Calu3 (cell line): ENCODE data around the gene GLS. TPM values are rescaled to one million over a fixed set of nuclear protein-coding genes. Genes with fewer than 3 reads are reported as not detected.

ENCODE experiments used
- BruUV-seq: library from RNA; stranded (reverse); fragments of 400-500 nt; replicated peaks from 2 replicates; lab custom pipeline; 2021; lab: Mats Ljungman, UMichigan
- CTCF ChIA-PET: fragments of 300-600 bp; sonication (Branson Sonifier 250); formaldehyde crosslinking; loops from one replicate; lab custom pipeline; 2022; ENCODE audit warnings: antibody characterized with exemption; lab: Charles Lee
- DNase-seq: peaks from one replicate; pipeline ENCODE4 v3.0.0; 2022
- H3K27ac Mint-ChIP-seq: one replicate; pipeline ENCODE4 v1.8.0; 2022; ENCODE audit warnings: mixed read lengths; ENCODE audit not compliant: unreplicated experiment
- H3K27me3 Mint-ChIP-seq: one replicate; pipeline ENCODE4 v1.8.0; 2022; ENCODE audit warnings: mixed read lengths; ENCODE audit not compliant: unreplicated experiment
- H3K36me3 Mint-ChIP-seq: one replicate; pipeline ENCODE4 v1.8.0; 2022; ENCODE audit warnings: mild to moderate bottlenecking, moderate library complexity, mixed read lengths; ENCODE audit not compliant: insufficient read depth, unreplicated experiment
- H3K4me1 Mint-ChIP-seq: one replicate; pipeline ENCODE4 v1.8.0; 2022; ENCODE audit warnings: mild to moderate bottlenecking, low read depth, mixed read lengths; ENCODE audit not compliant: unreplicated experiment
- H3K4me3 Mint-ChIP-seq: one replicate; pipeline ENCODE4 v1.8.0; 2022; ENCODE audit warnings: mild to moderate bottlenecking, low read depth, moderate library complexity, mixed read lengths; ENCODE audit not compliant: unreplicated experiment
- H3K9me3 Mint-ChIP-seq: one replicate; pipeline ENCODE4 v1.8.0; 2022; ENCODE audit warnings: low read depth, mixed read lengths; ENCODE audit not compliant: unreplicated experiment
- intact Hi-C: fragments of 100-400 bp; cut with micrococcal nuclease; formaldehyde crosslinking; loops from one replicate; pipeline ENCODE4 v1.10.0; 2022; ENCODE audit not compliant: unreplicated experiment
- total RNA-seq: library from RNA; stranded (reverse); gene quantifications from 2 replicates; pipeline ENCODE4 v1.2.3, GENCODE V29; 2022
- TF ChIP-seq, protein P1 (sequence below): fragments of 200-600 bp; IDR thresholded peaks from one replicate; pipeline ENCODE4 v1.8.0; 2022; ENCODE audit warnings: antibody characterized with exemption; ENCODE audit not compliant: unreplicated experiment

The GLS gene
- total RNA-seq, 1 experiment from 2014 or later, result 115 TPM

DNA sequence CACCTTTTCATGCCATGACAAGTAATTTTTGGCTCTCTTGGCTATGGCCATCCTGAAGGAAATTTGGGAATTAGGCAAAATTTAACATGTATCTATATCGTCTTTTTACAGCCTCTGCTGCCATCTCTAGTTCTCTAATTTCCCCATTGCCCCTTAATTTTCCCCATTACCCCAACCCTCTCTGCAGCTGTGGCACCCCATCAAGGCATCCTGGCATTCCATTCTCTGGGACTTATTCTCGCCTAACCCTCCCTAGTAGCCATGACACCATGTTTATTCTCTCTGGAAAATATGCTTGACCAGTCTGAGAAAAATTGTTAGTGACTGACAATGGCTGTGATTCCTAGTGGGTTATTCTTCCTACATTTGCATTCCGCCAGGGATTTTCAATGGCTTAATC is 43.9 kb upstream of the GLS start:
- CTCF ChIA-PET, result interaction anchor here (0.6 kb wide), 1 partner anchor 271 kb away, joined by 9 read pairs; no protein-coding TSS in a partner anchor
- Mint-ChIP-seq H3K36me3 (no peaks in the 10 kb centered on the region), H3K27ac (no peak overlapping the region), H3K4me1 (peaks cover 29% of the 10 kb centered on the region), H3K4me3 (no peak overlapping the region), H3K27me3 (no peaks in the 10 kb centered on the region), H3K9me3 (no peaks in the 10 kb centered on the region)
- TF ChIP-seq, protein P1, sequence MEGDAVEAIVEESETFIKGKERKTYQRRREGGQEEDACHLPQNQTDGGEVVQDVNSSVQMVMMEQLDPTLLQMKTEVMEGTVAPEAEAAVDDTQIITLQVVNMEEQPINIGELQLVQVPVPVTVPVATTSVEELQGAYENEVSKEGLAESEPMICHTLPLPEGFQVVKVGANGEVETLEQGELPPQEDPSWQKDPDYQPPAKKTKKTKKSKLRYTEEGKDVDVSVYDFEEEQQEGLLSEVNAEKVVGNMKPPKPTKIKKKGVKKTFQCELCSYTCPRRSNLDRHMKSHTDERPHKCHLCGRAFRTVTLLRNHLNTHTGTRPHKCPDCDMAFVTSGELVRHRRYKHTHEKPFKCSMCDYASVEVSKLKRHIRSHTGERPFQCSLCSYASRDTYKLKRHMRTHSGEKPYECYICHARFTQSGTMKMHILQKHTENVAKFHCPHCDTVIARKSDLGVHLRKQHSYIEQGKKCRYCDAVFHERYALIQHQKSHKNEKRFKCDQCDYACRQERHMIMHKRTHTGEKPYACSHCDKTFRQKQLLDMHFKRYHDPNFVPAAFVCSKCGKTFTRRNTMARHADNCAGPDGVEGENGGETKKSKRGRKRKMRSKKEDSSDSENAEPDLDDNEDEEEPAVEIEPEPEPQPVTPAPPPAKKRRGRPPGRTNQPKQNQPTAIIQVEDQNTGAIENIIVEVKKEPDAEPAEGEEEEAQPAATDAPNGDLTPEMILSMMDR, result no peak
- intact Hi-C loops, result no loop called here
- DNase-seq, result no peak
- no TSS peak for BruUV-seq

DNA sequence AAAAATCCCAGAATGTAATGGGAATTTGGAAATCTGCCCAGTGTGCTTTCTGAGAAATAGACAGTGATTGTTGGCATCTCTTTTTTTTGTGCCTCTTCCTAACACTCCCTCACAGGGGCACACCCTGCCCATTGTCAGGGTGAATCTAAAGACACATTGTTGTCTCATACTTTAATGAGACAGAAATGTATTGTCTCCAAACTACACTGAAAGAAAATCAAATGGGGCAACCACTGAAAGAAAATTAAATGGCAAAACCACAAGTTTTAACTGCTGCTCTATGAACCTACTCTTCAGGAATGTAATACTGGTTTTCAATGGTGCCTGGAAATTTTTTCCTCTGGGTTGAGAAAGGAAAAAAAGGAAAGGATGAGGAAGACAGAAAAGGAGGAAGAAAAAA is 43.2 kb upstream of the GLS start:
- no peaks in the 10 kb centered on the region for H3K27me3 Mint-ChIP-seq
- H3K4me3 Mint-ChIP-seq, result no peak overlapping the region
- no peak overlapping the region for H3K27ac Mint-ChIP-seq
- no peak for DNase-seq
- CTCF ChIA-PET, result interaction anchor here (0.9 kb wide), 1 partner anchor 10 kb away, joined by 4 read pairs; no protein-coding TSS in a partner anchor
- no TSS peak for BruUV-seq
- intact Hi-C loops, result no loop called here
- TF ChIP-seq, protein P1, result no peak
- H3K9me3 Mint-ChIP-seq, result peaks cover 2% of the 10 kb centered on the region
- H3K4me1 Mint-ChIP-seq, result peaks cover 29% of the 10 kb centered on the region
- H3K36me3 Mint-ChIP-seq, result no peaks in the 10 kb centered on the region

- CTCF ChIA-PET, result interaction anchor here (0.9 to 1.5 kb wide), 2 partner anchors 10 to 12 kb away, joined by 4 to 5 read pairs; no protein-coding TSS in a partner anchor
- H3K27ac Mint-ChIP-seq, result no peak overlapping the region
- H3K27me3 Mint-ChIP-seq, result no peaks in the 10 kb centered on the region
- TF ChIP-seq, protein P1, result no peak
- no TSS peak for BruUV-seq
- no peaks in the 10 kb centered on the region for H3K36me3 Mint-ChIP-seq
- intact Hi-C loops, result no loop called here
- H3K4me3 Mint-ChIP-seq, result no peak overlapping the region
- peaks cover 2% of the 10 kb centered on the region for H3K9me3 Mint-ChIP-seq
- H3K4me1 Mint-ChIP-seq, result peaks cover 29% of the 10 kb centered on the region
- no peak for DNase-seq
Observed at GRCh38 chr2:190837952-190838361, 42.7 kb upstream of the GLS start.

DNA sequence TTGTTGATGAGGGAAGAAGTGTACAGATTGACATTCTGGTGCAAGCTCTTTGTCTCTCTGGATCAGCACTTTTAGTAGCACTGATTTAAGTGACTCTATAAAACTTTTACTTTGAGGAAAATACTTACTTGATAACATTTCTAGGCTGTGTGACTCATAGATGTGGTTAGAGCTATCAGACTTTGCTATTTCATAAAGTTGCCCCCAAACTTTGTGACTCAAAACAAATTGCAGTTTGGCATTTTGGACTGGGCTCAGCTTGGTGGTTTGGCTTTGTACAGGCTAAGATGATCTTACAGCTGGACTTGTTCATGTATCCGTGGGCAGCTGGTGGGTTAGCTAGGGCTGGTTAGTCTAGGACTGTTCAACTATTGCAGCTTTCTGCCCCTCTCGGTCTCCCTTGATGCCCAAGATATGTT is 42.1 kb upstream of the GLS start:
- no peaks in the 10 kb centered on the region for H3K27me3 Mint-ChIP-seq
- H3K4me1 Mint-ChIP-seq, result peaks cover 29% of the 10 kb centered on the region
- H3K9me3 Mint-ChIP-seq, result peaks cover 2% of the 10 kb centered on the region
- intact Hi-C loops, result no loop called here
- no peak overlapping the region for H3K27ac Mint-ChIP-seq
- no peak overlapping the region for H3K4me3 Mint-ChIP-seq
- H3K36me3 Mint-ChIP-seq, result no peaks in the 10 kb centered on the region
- no peak for DNase-seq
- TF ChIP-seq, protein P1, result no peak
- BruUV-seq, result no TSS peak
- CTCF ChIA-PET, result interaction anchor here (0.9 to 1.5 kb wide), 3 partner anchors 9 to 12 kb away, joined by 3 to 5 read pairs (median 4); no protein-coding TSS in a partner anchor
